Measurements from ENCODE around the gene MCRIP2.
"Not testable (repeated sequence)": the region's sequence is repeated elsewhere in the genome, so short reads cannot be mapped to it uniquely, and the experiment has no call there.

MCRIP2 gene

DNA sequence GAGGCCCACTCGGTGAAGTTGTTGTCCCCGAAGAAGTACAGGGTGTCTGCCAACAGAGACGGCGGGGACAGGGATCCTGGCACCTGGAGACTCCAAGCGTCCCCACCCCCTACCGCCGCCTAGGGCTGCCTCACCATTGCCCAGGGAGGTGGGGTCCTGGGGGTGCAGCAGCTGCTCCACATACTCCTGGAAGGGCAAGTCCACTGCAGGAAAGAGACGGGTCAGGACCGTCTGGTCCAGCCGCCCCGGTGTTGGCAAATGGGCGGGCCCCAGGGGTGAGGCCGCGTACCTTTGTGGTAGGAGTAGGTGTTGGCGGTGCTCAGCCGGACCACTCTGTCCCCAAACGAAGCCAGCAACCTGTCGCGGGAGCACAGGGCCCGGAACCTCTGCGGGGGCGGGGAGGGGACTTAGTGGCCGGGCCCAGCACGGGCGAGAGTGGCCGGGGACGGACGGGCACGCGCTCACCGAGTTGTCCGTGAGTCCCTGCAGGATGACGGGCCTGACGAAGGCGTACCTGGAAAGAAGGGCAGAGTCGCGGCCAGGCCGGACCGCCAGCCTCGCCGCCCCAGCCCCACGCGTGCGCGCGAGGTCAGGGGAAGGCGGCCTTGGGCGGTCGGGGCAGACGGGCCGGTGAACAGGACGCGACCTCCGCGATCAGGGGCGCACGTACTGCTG is 41.9 kb downstream of the MCRIP2 start:
- no peak for DNase-seq

DNA sequence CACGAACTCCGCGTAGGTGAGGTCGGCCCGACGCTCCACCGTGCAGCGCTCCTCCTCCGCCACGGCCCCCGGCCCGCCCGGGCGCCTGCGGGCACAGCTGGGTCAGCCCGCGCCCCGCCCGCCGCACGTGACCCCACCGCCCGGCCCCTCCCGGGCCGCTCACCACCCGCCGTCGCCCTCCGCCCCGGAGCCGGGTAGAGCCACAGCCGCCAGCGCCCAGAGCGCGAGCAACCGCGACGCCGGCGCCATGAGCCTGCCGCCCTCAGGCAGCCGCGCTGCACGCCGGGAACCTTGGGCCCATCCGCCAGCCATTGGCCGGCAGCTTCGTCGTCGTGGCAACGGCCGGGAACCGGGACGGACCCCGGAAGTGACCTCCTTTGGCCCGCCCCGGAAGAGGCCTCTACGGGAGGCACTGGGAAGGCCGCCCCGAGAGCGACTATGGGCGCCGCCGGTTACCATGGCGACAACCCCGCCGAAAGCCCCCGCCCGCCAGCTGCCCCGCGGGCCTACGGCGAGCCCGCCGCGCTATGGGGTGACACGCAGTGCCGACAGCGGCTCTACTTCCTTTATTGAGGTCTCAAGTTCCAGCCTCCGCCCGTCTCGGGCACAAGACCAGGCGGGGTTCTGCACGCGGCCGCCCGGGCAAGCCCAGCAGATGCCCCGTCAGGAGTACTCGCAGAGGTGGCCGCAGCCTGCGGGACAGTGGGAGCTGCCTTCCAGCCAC is 42.6 kb downstream of the MCRIP2 start, which contains the start of gene JMJD8:
TSS of gene JMJD8 (minus strand) at position 264 of the 724 bp plus-strand sequence. CDS start at position 249, 15 bp downstream.
- peak; percentile 78 for DNase-seq

DNA sequence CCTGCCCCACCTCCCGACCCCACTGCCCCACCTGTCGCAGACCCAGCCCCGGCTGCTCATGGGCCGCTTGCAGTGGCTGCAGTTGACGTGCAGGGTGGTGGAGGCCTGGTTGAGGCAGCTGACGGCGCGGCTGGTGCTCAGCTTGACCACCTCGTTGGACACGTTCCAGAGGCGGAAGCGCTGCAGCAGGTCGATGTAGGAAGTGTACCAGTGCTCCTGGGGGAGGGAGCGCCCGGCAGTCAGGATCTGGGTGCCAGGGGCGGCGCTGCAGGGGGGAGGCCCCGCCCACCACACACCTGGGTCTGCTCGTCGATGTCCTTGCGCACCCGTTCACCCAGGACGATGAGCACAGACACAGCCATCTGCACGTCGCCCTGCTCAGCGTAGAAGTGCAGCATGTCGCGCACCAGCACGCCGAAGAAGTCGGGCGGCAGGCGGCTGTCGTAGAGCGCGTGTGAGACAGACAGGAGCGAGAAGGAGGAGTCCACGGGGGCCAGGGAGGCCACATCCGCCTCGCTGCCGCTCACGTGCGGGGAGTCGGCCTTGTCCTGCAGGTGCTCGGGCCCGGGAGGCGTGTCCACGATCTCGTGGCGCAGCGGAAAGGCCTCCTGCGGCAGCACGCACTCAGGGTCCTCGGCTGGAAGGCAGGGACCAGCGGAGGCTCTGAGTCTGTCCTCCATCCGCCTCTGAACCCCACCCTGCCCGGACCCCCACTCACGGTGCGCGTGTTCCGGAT is 43.5 kb downstream of the MCRIP2 start:
- peak; percentile 64 for DNase-seq

DNA sequence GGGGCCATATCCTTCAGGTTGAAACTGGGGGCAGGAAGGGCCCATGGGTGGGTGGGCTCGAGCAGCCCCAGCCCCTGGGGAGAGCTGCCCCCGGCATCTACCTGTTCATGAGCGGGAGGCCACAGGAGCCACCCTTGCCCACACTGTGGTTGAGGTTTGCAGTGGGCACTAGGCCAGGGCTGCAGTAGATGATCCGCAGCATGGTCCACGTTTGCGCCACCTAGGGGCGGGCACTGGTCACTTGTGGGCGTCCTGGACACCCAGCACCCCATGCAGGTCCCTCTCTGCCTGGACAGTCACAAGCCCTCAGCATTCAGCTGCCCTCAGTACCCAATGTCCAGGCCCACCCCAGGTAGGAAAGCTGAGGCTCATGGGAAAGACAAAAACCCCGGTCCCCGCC is 44.3 kb downstream of the MCRIP2 start:
- no peak for DNase-seq

DNA sequence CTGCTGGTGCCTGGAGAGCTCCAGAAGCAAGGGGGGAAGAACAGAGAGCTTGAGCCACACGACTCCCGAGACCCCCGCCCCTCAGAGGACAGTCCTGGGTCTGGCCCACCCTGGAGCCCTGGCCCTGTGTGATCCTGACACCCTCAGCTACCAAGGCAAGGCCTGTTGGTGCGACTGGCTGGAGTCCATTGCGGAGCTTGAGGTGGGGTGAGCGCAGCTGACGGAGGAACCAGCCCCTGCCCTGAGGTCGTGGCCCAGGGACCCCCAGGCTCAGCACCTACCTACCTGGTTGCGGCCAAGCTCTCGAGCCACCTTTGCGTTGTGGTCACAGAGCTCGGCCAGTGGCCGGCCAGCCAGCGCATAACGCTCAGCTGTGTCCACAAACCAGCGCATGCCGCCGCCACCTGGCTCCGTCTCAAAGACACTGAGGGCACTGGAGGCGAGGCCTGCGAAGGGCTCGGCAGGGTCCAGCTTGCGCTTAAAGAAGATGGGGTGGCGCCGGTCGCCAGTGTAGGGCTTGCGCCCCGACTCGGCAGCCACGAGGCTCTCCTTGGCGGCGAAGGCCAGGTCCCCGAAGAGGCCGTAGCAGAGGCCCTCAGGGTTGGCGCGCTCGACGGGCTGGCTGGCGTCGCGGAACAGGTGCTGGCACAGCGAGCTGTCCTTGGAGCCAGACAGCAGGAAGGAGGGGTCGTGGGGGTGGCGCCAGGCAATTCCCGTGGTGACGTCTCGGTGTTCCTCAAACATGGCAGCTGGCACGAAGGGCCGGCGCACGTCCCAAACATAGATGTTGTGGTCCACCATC is 45.0 kb downstream of the MCRIP2 start:
- no peak for DNase-seq

DNA sequence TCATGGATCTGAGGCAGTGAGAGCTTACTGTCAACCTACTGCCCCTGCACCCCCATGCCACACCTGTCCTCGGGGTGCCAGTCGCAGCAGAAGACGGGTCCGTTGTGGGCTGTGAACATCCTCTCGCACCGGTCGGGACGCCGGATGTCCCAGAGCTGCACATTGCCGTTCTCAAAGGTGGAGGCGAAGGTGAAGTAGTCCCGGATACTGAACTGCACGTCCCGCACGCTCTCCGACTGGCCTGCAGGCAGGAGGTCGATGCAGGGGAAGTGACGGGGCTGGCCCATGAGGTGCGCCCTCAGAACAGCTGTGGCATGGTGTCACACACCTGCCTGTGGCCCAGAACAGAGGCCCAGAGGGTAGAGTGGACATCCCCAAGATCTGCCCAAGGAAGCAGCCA is 45.9 kb downstream of the MCRIP2 start:
- DNase-seq: no peak

DNA sequence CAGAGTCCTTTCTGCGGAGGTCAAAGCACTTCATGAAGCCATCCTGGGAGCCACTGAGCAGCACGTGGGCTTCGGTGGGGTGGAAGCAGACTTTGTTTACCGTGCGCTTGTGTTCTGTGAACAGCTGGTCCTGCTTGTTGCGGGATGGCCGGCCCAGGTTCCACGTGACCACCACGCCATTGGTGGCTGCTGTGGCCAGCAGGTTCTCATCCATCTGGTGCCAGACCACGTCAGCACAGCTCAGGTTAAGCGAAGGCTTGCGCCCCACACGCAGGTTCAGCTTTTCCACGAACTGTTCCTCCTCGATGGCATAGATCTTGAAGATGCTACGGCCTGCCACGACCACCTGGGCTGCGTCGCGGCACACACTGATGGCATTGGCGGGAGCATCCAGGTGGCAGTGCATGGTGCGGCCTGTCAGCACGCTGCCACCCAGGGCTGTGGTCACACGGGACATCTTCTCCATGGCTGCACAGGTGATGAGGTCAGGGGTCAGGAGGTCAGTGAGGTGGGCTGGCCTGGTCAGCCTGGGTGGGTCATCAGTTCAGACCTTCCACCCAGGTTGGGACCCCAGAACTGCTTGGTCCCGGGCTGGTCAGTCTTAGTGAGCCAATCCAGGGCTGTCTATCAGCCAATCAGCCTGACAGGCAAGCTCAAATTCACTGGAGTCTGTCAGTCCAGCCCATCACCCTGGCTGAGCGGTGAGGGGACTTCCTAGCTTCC is 47.7 kb downstream of the MCRIP2 start:
- no peak for DNase-seq

DNA sequence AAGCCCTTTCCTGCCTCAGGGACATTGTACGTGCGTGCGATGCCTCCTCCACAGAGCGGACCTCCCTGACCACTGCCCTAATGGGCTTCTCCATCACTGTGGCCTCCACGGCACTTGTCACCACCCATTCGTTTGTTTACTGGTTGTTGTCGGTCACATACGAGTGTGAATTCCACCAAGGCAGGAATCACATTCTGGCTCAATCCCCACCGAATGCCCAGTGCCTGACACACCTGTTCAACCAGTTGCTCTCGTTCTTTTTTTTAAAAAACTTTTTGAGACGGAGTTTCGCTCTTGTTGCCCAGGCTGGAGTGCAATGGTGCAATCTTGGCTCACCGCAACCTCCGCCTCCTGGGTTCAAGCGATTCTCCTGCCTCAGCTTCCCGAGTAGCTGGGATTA is 49.6 kb downstream of the MCRIP2 start:
- not testable (repeated sequence) for DNase-seq

DNA sequence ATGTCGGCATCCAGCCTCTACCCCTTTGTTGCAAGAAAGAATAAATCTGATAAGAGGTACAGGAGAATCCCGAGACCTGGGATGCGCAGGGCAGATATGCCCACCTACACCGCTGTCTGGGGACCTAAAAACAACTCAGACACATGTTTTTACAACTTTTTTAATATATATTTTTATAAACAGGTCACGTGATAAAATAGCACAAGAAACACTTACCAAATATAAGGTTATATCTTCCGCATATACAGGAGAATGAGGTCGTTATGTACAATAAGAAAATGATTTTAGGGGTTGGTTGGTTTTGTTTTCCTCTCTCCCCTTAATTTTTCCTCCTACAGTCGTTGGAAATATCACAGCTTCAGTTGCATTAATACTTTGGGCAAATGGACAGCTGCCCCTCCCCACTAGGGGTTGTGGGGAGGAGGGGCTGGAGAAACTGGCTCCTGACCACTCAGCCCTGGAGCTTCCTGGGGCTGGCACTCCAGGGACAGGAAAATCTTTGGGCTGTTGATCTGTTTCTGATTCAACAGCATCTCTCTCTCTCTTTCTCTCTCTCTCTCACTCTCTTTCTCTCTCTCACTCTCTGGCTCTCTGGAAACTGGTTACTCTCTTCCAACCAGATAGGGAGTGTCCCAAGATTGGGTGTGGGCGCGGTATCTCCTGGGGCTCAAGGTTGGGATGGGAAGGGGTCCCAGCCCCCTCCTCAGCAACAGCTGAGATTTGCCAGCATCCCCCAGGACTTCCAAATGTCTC is 50.9 kb downstream of the MCRIP2 start:
- no peak for DNase-seq

DNA sequence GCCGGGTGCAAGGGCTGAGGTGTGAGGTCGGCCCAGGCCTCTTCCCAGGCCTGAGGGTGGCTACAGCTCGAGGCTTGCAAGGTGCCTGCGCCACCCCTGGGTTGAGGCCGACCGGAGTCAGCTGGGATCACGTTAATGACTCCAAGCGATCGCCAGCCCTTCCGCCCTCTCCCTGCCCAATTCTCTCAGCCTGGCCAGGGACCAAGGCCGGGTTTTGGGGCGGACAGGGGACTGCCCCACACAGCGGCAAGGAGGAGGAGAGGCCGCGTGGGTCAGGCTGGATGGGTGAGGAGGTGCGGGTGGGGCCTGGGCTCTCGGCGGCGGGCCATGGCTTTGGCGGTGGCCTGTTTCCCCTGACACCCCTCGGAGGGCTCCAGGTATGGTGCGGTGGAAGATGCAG is 51.7 kb downstream of the MCRIP2 start:
- no peak for DNase-seq

DNA sequence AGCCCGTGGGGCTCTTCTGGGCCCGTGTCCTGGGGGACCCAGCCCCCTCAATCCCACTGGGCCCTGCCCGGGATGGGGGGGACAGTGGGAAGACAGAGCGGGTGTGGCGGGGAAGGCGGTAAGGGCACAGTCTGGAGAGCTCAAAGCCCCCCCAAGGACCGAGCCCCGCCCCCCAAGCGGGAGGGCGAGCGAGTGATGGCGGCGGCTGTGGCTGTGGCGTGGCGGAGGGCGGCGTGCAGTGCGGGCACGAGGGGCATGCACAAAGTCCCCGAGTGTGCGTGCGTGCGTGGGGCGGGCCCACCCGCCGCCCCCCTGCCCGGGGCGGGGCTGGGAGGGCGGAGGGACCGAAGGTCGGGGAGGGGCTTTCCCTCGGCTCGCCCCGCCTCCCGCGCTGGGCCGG is 52.1 kb downstream of the MCRIP2 start:
- no peak for DNase-seq

DNA sequence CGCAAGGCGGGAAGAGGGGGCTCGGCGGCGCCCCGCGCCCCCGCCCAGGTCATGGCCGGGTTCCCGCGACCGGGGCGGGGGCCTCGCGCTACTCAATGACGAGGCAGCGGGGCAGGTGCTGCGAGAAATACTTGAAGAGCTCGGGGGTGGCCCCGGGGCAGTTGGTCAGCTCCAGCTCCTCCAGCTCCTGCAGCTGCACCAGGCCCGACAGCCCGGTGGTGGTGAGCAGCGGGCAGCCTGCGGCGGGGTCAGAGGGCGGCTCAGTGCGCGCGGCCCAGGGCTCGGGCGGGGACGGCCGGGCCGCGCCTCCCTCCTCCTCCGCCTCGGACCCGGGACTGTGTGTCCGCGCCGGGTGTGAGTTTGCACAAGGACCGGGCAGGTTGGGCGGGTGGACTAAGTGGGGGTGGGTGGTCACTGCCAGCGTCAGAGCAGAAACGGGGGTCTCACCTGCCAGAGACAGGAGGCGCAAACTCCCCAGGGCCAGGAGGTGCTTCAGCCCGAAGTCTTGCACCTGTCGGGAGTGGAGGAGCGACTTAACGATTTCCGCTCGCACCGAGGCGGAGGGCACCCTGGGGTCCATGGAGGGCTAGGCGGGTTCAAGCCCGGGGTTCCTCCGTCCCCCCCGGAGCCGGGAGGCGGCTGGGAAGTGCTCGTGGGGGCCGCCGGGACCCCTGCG is 52.7 kb downstream of the MCRIP2 start:
- DNase-seq: no peak

DNA sequence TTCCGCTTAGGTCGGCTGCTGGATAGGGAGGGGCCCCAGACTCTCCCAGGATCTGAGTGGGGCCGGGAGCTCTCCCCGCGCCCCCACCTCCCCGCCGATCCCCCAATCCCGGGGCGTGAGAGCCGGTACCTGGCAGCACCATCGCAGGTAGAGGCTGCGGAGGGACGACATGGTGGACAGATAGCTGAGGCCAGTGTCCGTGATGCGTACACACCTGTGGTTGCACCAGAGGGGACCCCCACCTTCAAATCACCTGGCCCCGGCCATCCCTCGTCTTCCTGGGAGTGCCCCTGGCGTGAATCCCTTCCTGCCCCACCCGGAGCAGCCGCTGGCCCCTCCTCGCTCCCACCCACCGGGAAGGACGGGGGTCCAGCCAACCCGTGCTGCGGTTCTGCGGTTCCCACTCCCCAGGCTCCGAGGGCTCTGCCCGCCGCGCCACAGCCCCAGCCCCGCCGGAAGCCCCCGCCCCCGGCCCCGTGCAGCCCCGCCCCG is 53.3 kb downstream of the MCRIP2 start:
- DNase-seq: no peak

DNA sequence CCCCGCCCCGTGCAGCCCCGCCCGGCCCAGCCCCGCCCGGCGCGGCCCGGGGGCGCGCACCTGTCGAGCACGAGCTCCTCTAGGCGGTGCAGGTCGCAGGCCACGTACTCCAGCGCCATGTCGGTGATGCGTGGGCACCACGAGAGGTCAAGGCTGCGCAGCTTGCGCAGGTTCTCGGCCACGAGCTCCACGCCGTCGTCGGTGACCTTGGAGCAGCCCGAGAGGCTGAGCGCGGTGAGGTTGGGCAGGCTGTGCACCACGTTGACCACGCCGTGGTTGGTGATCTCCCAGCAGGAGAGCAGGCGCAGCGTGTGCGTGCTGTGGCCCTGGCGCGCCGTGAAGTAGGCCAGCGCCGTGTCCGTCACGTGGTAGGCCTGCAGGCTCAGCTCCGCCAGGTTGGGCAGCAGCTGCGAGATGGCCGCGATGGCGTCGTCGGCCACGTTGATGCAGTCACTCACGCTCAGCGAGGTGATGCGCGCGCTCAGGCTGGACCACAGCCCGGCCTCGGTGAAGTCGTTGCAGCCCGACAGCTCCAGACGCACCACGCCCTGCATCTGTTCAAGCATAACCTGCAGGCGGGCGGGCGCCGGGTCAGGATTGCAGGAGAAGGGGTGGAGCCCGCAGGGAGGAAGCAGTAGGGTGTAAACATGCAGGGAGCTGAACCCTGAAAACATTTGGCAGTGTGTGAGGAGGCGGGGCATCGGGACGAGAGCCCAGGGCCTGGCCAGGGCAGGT is 53.9 kb downstream of the MCRIP2 start:
- DNase-seq: peak; percentile 90

All from NCI-H510A treated with DMSO at 0.1 percent for 48 hours (cell line).